GM19023 (cell line): ENCODE measurements around the gene GSTO2.
A peak's percentile ranks its signal among the peaks of the same experiment; 100 is the strongest.

Experiments used
- ATAC-seq: cut with Tn5 transposase; IDR thresholded peaks from one replicate; pipeline ENCODE4 v1.9.1; 2021; ENCODE audit warnings: mild to moderate bottlenecking, moderate library complexity; ENCODE audit not compliant: unreplicated experiment

The GSTO2 gene

DNA sequence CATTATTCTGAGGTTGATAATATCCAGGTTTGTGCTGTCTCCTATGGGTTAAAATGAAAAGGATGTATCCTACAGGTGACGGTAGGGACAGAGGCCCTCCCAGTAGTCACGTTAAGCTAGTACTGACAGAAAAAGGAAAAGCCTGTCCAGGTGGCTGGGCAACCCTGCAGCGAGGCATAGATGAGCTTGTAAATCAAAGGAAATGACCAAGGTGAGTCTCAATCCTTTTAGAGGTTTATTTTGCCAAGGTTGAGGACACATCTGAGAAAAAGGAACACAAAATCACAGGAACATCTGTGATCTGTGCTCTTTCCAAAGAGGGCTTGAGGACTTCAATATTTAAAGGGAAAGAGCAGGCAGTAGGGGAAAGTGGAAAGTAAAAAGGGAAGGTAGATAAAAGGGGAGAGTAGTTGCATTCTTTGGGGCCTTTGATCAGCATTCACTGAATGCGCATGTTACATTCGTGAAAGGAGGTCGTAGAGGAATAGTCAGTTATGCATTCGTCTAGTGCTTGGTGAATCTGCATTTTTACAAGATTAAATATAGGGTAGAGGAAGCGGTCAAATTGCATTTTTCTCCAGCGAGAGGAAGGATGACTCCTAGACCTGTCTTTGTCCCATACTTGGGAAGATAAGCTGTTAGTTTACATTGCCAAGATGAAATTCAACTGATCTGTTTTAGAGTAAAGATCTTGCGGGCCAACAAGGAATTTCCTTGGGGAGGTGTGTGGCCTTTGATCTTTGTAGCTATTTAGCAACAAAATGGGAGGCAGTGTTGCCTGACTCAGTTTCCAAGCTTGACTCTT lies 15.2 kb upstream of the GSTO2 start:
- ATAC-seq, result no peak

DNA sequence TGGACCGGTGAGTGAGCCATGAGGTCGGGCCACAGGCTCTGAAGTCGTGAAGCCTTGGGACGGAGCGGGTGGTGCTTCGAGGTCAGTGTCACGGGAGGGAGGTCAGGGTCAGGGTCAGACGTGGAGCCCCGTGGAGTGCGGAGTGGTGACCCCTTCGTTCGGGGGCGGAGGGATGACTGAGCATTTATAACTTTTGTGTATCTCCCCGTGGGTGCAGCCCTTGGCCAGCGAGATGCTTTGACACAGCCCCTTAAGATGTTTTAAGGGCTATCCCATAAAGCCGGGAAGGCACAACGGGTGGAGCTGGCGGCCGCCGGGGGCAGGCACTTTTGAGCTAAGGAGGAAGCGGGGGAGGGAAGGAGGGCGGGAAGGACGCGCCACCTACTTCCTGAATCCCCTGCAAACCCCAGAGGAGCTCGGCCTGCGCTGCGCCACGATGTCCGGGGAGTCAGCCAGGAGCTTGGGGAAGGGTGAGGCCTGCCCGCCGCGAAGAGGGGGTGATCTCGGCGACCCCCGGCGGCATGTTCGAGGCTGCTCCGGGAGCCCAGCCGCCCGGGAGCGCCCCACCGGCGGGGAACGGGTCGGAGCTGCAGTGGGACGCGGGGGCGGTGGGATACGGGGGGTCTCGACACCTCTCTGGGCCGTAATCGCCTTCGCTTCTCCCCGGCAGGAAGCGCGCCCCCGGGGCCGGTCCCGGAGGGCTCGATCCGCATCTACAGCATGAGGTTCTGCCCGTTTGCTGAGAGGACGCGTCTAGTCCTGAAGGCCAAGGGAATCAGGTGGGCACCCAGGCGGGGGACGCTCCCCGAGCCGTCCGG lies 14.3 kb upstream of the GSTO2 start, which contains the start of gene GSTO1:
TSS of gene GSTO1 (plus strand) at position 400 of the 818 bp plus-strand sequence. CDS start at position 437, 37 bp downstream.
- peak; percentile 78 for ATAC-seq

DNA sequence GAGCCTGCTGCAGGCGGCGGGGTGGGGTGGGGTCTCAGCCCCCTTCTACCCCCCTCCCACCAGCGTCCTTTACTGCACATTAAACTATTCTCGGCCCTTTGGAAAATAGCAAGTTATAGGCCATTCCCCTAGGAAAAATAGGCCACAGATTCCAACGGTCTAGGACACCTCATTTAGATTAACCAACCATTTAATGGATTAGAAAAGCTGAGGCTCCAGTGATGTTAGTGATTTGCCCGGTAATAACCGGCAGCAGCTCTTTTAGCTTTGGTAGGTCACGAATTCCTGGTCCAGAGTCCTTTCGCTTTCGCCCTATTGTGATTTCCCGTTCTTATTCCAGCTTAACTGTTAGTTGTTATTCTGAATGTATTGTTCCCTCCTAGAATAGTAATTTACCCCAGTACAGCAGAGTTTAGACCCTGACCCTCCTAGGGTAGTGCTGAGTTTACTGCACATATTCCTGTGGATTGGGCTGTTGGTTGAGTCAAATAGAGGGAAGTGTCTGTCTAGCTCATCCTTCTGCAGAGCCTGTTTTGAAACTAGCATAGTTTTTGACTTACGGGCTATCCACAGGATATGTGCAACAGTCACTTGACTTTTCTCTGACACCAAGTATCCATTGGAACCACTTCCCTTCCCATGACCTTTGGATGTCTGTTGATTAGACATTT lies 13.5 kb upstream of the GSTO2 start:
- ATAC-seq, result no peak

DNA sequence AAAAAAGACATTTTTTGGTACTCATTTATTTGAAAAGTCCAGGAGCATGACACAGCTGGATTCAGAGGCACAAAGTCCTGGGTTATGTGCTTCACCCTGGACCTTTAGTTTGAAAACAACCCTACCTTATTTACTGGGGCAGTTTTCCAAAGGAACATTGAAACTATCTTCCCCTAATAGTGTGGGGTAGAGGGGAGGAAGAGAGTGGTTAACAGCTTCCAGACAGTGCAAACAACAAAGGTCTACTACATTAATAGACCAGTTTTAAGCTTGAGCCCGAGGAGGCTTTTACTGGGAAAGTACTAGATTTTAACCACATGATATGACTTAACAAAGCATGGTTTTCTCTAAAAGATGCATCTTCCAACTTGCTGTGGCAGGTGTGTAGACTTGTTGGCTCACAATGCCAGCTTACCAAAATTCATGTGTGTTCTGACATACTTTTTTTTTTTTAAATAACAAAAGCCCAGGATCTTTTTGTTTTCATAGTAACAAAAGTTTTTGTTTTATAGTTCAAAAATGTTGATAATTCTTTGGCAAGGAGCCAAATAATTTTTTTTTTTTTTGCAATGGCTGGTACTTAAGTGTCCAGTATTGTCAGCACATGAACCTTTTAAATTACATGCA lies 12.5 kb upstream of the GSTO2 start:
- no peak for ATAC-seq

DNA sequence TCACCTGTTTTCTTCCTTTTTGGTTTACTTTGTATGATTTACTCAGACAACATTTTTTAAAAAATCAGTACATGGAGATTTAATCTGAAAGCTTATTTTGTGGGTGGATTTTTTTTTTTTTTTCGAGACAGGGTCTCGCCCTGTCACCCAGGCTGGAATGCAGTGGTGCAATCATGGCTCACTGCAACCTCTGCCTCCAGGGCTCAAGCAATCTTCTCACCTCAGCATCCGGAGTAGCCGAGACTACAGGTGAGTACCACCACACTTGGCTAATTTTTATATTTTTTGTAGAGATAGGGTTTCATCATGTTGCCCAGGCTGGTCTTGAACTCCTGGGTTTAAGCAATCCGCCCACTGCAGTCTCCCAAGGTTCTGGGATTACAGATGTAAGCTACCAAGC lies 11.7 kb upstream of the GSTO2 start:
- no peak for ATAC-seq

DNA sequence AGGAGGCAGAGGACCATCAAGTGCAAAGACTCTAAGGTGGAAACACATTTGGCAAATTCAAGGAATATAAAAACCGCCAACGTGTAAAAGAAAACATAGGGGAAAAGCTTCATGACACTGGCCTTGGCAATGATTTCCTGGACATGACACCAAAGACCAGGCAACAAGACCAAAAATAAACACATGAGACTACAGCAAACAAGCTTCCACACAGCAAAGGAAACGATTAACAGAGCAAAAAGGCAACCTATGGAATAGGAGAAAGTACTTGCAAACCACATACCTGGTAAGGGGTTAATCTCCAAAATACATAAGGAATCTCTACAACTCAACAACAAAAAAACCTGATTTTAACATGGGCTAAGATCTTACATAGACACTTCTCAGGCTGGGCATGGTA lies 10.8 kb upstream of the GSTO2 start:
- no peak for ATAC-seq

DNA sequence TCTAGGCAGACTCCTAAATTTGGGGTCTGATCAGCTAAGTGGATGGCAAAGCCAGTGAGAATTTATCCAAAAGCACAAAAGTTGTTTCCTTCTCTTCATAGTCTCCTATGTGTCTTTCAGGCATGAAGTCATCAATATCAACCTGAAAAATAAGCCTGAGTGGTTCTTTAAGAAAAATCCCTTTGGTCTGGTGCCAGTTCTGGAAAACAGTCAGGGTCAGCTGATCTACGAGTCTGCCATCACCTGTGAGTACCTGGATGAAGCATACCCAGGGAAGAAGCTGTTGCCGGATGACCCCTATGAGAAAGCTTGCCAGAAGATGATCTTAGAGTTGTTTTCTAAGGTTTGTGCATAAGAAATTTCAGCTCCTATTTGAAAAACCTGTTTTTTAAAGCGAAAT lies 9.5 kb upstream of the GSTO2 start:
- ATAC-seq, result no peak

DNA sequence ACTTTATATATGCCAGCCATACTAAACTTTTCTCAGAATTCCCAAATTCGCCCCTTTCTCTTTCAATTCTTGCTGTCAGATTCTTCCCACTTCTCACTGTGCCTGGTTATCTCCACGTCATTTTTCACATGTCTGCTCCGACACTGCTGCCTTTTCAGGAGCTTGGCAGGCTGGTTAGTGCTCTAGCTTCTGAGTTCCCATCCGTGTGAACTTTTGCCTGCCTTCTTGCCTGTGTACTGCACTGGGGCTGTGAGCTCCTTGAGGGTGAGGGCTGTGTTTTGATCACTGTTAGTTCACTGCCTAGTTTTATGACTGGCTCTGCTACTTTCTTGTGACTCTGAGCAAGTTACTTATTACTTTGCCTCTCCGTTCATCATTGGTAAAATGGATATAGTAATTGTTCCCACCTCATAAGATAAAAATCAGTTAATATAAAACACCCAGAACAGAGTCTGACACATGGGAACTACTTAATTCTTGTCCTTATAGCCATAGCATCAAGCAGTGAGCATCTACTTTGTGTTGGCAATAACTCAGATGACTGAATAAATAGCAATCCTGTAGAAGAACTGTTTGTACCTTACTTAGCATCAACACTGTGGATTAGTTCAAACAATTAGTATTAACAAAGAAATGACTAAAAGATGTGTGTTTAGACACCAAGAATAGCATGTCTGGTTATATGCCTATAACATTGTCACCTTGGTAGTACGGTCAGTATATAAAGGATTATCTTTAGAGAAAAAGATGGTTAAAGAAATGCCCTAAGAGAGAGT lies 8.8 kb upstream of the GSTO2 start:
- no peak for ATAC-seq

DNA sequence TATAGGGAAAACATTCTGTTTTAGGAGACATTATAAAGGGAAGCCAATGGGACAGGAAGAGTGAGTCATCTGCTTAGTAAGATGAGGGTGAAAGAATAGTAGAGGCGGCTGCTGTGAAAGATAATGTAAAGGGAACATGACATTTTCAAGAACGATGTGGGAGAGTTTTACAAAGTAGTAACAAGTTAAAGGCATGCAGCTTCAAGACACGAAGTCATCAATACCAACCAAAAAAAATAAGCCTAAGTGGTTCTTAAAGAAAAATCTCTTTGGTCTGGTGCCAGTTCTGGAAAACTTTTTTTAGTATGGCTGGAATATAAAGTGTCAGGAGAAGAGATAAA lies 8.2 kb upstream of the GSTO2 start:
- no peak for ATAC-seq

DNA sequence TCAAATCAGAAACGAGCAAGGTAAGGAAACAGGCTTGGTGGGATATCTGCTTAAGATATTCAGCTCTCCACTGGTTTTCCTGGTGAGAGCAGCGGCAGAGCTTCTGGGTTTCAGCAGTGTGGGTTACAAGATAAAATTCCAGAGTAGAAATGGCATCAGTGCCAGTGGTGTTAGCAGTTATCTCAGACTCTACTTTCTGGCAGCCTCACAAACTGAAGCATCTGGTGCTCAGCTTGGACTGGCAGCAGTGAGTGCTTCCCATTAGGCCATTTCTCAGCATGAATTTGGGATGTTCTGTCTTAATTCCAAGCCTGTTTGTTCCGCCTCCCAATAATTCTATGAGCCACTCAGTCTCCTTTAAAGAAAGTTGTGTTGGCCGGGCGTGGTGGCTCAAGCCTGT lies 6.9 kb upstream of the GSTO2 start:
- no peak for ATAC-seq

DNA sequence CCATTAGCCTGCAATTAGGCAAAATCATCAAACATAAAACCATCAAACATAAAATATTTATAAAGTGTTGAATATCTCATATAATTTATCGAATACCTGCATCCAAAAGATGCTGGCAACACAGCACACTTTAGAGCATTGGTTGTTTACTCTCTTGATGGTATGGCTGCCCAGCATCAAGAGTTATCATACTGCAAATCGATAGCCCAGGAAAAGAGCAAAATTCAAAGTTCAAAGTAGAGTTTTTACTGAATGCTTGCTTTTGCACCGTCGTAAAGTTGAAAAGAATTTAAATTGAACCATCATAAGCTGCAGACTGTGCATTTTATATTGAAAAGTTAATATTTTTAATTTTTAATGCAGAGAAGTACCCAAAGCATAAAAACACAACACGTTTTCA lies 4.2 kb upstream of the GSTO2 start:
- ATAC-seq, result no peak

DNA sequence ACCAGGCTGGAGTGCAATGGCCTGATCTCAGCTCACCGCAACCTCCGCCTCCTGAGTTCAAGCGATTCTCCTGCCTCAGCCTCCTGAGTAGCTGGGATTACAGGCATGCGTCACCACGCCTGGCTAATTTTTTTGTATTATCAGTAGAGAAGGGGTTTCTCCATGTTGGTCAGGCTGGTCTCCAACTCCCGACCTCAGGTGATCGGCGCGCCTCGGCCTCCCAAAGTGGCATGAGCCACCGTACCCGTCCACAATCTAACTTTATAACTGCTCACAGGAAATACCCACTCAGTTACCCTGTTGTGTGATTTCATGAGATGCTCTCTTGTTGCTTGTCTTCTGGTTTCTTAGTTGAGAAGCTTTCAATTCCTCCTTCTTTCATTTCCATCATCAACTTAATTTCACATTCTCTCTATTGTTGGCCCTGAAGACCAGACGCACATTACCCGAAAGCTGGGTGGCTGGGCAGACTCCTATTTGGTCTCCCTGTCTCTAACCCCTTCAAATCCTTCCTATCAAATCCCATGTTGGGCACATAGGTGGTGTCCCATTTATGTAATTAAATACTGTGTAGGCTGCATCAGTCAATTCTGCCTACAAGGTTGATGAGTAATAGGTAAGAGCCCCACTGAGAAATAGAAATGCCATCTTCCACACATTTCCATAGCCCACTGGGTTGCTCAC lies 1.1 kb upstream of the GSTO2 start:
- no peak for ATAC-seq

DNA sequence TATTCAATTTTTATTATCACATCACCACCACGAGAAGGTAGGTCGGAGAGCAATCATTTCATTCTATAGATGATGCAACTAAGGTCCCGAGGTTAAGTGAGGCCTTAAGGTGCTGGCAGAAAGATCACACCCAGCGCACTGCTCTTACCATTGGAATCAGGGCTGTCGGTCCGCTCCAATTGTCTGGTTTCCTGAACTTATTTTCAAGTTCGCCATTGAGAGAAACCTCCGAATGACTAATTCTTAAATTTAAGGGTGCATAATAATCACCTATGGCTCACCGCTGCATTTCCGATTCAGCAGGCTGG lies 625 bp upstream of the GSTO2 start:
- ATAC-seq, result peak; percentile 1

DNA sequence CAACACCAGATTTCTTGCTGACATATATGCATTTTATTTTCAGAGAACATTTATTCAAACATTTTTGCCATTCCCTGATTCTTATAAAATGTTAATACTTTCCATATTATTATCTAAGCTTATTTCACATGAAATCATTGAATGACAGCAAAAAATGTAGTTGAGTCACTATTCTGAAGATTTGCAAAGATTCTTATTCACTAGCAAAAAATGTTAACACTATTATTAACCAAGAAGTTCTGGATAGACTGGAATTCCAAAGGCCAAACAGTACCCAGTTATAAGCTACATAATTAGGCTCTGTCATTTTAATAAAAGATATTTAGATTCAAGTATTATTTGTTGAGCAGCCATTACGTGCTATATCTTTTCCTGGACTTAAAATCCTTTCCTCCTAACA lies 4.3 kb downstream of the GSTO2 start:
- no peak for ATAC-seq

DNA sequence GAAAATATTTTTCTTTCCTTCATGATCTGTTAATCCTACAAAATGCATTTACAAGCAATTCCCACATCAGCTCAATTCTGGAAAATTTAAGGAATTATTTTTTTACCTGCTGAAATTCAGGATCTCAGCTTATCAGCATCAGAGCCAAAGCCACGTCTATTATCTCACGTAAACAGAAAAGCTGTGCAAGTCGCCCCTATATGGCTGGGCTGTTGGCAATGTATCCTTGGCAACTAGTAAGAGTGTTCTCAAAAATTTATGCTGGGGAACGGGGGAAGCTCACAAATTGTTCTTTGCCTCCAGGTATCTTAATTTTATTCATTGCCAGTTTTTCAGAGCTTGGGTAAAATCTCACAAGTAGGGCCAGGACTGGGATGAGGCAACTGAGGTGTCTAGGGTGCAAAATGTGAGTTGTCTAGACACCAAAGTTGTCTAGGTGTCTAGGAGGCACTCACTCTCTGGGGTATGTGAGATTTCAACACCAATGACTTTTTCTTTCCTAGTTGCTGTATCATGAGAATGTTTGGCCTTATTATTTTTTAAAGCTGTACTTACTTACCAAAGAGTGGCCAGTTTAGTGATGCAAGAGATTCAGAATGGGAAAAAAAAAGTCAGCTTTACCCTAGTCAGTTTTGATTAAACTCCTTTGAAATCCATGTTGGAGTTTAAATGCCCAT lies 5.1 kb downstream of the GSTO2 start:
- ATAC-seq, result no peak

DNA sequence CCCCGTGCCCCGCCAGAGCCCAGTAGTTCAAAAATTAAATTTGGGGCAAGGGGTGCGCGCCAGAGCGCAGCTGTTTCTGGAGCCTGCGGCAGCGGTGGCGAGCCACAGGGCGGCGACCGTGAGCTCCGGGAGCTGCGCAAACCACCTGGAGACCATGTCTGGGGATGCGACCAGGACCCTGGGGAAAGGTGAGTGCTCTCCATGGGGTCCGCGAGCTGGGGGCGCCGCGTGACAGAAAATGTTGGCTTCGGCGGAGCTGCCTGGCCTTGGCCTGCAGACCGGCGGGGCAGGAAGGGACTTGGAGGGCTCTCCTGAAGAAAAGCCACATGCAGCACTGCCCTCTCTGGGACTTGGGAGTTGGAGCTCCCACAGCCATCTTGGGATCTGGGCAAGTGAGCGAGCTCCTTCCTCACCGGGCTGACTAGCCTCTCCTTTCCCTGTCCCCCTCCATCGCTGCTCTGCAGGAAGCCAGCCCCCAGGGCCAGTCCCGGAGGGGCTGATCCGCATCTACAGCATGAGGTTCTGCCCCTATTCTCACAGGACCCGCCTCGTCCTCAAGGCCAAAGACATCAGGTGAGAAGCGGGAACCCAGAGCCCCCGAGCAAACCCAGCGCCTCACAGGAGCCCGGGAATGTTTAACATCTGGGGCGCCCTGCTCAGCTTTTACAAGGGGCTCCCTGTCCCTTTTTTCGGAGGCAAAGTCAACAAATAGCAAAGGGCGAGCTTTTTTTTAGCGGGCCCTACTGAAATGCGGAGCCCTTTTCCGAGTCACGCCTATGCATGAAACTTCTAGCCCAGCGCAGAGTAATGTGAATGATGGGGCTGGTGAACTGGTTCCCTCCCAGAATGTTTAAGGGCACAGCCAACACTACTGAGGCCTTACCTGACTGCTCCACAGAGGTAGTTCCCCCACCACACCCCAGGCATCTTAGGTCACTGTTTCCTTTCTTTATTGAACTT lies 6.1 kb downstream of the GSTO2 start:
- ATAC-seq, result peak; percentile 86

DNA sequence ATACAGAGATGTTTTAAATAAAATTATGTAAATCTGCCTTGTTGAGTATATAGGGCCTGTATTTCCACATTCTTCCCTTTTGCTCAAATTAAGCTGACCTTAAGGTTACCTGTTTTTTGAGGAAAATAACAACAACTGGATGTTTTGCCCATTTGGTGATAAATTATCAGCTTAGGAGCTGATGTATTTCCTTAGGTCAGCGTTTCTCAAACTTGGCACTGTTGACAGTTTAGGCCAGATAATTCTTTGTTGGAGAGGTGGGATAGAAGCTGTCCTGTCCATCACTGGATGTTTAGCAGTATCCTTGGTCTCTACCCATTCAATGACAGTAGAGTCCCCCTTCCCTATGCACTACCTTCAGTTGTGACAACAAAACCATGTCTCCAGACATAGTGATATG lies 7.2 kb downstream of the GSTO2 start:
- ATAC-seq, result no peak

DNA sequence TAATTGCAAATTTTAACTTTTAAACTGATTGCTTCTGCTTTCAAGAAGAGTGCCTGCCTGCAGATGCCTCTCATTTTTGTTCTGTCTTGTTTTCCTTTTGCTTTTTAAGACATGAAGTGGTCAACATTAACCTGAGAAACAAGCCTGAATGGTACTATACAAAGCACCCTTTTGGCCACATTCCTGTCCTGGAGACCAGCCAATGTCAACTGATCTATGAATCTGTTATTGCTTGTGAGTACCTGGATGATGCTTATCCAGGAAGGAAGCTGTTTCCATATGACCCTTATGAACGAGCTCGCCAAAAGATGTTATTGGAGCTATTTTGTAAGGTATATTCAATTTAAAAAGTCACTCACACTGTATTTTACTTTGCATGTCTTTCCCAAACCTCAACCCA lies 8.8 kb downstream of the GSTO2 start:
- no peak for ATAC-seq
